BE2C (cell line): Measurements from ENCODE around the gene KAT2B.

ENCODE experiments used
- DNase-seq: peaks from one replicate; pipeline ENCODE4 v3.0.0-alpha.2; 2020
- H3K27me3 ChIP-seq: fragments of 250-450 bp; sonication (Bioruptor Pico); 2 replicates; pipeline ENCODE4 v1.5.1; 2020; ENCODE audit warnings: mild to moderate bottlenecking
- H3K36me3 ChIP-seq: fragments of 250-450 bp; sonication (Bioruptor Pico); 2 replicates; pipeline ENCODE4 v1.5.1; 2020; ENCODE audit warnings: mild to moderate bottlenecking
- H3K4me1 ChIP-seq: fragments of 250-450 bp; sonication (Bioruptor Pico); 2 replicates; pipeline ENCODE4 v1.5.1; 2020
- H3K4me3 ChIP-seq: 2 replicates; pipeline ENCODE4 v1.5.1; 2011; ENCODE audit warnings: low read depth, low read length
- H3K9me3 ChIP-seq: fragments of 250-450 bp; sonication (Bioruptor Pico); 2 replicates; pipeline ENCODE4 v1.5.1; 2020
- TF ChIP-seq, protein P1 (sequence below): IDR thresholded peaks from 2 replicates; pipeline ENCODE4 v1.5.1; 2012; ENCODE audit warnings: mild to moderate bottlenecking, low read depth, low read length

Gene KAT2B

GRCh38 chr3:20121088-20121487, 80.8 kb downstream of the KAT2B start:
- Histone ChIP-seq H3K4me3 (no peak overlapping the region), H3K27me3 (no peaks in the 10 kb centered on the region), H3K36me3 (no peaks in the 10 kb centered on the region), H3K4me1 (no peaks in the 10 kb centered on the region), H3K9me3 (no peaks in the 10 kb centered on the region)
- TF ChIP-seq, protein P1, sequence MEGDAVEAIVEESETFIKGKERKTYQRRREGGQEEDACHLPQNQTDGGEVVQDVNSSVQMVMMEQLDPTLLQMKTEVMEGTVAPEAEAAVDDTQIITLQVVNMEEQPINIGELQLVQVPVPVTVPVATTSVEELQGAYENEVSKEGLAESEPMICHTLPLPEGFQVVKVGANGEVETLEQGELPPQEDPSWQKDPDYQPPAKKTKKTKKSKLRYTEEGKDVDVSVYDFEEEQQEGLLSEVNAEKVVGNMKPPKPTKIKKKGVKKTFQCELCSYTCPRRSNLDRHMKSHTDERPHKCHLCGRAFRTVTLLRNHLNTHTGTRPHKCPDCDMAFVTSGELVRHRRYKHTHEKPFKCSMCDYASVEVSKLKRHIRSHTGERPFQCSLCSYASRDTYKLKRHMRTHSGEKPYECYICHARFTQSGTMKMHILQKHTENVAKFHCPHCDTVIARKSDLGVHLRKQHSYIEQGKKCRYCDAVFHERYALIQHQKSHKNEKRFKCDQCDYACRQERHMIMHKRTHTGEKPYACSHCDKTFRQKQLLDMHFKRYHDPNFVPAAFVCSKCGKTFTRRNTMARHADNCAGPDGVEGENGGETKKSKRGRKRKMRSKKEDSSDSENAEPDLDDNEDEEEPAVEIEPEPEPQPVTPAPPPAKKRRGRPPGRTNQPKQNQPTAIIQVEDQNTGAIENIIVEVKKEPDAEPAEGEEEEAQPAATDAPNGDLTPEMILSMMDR = no peak
- no peak for DNase-seq

DNA sequence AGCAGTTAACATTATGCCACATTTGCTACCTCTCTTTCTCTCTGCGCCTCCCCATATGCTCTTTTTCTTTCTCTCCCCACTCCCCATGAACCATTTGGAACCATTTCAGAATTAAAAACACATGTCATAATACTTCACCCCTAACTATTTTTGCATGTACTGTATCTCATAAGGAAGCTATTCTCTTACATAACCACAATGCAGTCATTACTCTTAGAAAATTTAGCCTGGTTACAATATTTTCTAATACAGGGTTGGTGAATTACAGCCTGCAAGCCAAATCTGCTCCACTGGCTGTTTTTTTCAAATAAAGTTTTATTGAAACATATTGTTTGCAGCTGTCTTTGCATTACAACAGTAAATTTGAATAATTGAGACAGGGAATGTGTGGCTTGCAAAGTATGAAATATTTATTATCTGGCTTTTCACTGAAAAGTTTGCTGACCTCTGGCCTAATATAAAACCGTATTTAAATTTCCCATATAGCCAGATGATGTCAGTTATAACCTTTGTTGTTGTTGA, 82.9 kb downstream of the KAT2B start:
- DNase-seq = no peak
- no peaks in the 10 kb centered on the region for H3K27me3 ChIP-seq
- TF ChIP-seq, protein P1 = no peak
- H3K4me1 ChIP-seq = no peaks in the 10 kb centered on the region
- H3K36me3 ChIP-seq = no peaks in the 10 kb centered on the region
- H3K9me3 ChIP-seq = no peaks in the 10 kb centered on the region
- H3K4me3 ChIP-seq = no peak overlapping the region

DNA sequence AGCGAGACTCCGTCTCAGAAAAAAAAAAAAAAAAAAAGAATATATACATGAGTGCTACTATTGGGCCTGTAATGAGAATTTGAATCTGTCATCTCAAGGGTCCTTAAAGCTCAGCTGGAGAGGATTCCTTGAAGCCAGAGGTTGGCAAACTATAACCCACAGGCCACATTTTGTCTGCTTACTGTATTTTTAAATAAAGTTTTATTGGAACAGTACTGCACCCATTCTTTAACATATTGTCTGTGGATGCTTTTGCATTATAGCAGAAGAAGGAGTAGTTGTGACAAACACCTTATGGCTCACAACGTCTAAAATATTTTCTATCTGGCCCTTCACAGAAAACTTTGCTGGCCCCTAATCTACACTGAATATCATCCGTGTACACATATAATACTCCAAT, 85.0 kb downstream of the KAT2B start:
- DNase-seq = no peak
- Histone ChIP-seq H3K9me3 (no peaks in the 10 kb centered on the region), H3K27me3 (no peaks in the 10 kb centered on the region), H3K36me3 (no peaks in the 10 kb centered on the region), H3K4me1 (no peaks in the 10 kb centered on the region), H3K4me3 (no peak overlapping the region)
- TF ChIP-seq, protein P1 = no peak

- Histone ChIP-seq H3K4me3 (no peak overlapping the region), H3K36me3 (no peaks in the 10 kb centered on the region), H3K27me3 (no peaks in the 10 kb centered on the region), H3K4me1 (no peaks in the 10 kb centered on the region), H3K9me3 (no peaks in the 10 kb centered on the region)
- TF ChIP-seq, protein P1 = no peak
- DNase-seq = no peak
Observed at GRCh38 chr3:20125897-20126296, 85.7 kb downstream of the KAT2B start.

GRCh38 chr3:20128358-20128757, 88.1 kb downstream of the KAT2B start:
- Histone ChIP-seq H3K27me3 (no peaks in the 10 kb centered on the region), H3K4me1 (no peaks in the 10 kb centered on the region), H3K36me3 (no peaks in the 10 kb centered on the region), H3K4me3 (no peak overlapping the region), H3K9me3 (no peaks in the 10 kb centered on the region)
- no peak for DNase-seq
- TF ChIP-seq, protein P1 = no peak

DNA sequence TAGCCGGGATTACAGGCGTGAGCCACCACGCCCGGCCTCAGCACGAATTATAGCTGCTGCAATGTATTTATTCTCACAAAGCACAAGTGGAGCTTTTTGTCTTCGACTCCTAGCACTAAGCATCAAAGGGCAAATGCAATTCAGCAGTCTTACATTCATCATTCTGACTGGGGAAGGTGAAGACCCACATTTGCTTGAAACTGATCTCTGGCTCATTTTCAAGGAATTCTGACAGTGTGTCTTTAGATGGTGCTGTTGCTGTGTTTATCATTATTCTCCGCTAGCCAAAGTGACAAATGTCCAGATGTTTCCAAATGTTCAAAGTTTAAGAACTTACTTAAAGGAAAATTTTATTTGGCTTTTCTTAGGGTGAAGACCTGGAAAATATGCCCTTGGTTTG, 89.9 kb downstream of the KAT2B start:
- no peaks in the 10 kb centered on the region for H3K27me3 ChIP-seq
- H3K36me3 ChIP-seq = no peaks in the 10 kb centered on the region
- DNase-seq = no peak
- no peaks in the 10 kb centered on the region for H3K4me1 ChIP-seq
- no peak overlapping the region for H3K4me3 ChIP-seq
- no peaks in the 10 kb centered on the region for H3K9me3 ChIP-seq
- TF ChIP-seq, protein P1 = no peak
